Heart right ventricle (tissue), 16 donors: ENCODE data around the gene SLC15A3. TPM values are rescaled to one million over a fixed set of nuclear protein-coding genes. Genes with fewer than 3 reads are reported as not detected.

Experiments used
- ATAC-seq, 8 donors: fragments of 200-7000 bp; cut with Tn5 transposase; one replicate each; pipeline ENCODE4 v1.9.1; 2020; ENCODE audit warnings: mild to moderate bottlenecking in 8 of 8, moderate library complexity in 8 of 8, moderate number of reproducible peaks in 1 of 8
- DNase-seq, 2 donors: peaks; one replicate each; pipeline ENCODE4 v3.0.0-alpha.2; 2020
- H3K27ac ChIP-seq, 10 donors: fragments of 200-600 bp; sonication (generic) in 2 of 10; one replicate each; pipeline versions ENCODE4 v1.5.0 to v1.8.0; 2020 to 2022; ENCODE audit warnings: mild to moderate bottlenecking in 3 of 10
- H3K27me3 ChIP-seq, 7 donors: fragments of 200-600 bp; one replicate each; pipeline ENCODE4 v1.8.0; 2021 to 2022; ENCODE audit warnings: mild to moderate bottlenecking in 2 of 7
- H3K36me3 ChIP-seq, 9 donors: fragments of 200-600 bp; sonication (generic) in 1 of 9; one replicate each; pipeline versions ENCODE4 v1.5.0 to v1.8.0; 2020 to 2022; ENCODE audit warnings: mild to moderate bottlenecking in 2 of 9
- H3K4me1 ChIP-seq, 9 donors: fragments of 200-600 bp; sonication (generic) in 1 of 9; one replicate each; pipeline versions ENCODE4 v1.5.0 to v1.8.0; 2020 to 2022; ENCODE audit warnings: mild to moderate bottlenecking in 4 of 9
- H3K4me3 ChIP-seq, 10 donors: fragments of 200-600 bp; sonication (generic) in 2 of 10; one replicate each; pipeline versions ENCODE4 v1.5.0 to v1.8.0; 2020 to 2022; ENCODE audit warnings: mild to moderate bottlenecking in 7 of 10, moderate library complexity in 2 of 10
- H3K9me3 ChIP-seq, 11 donors: fragments of 200-600 bp in 10 of 11; sonication (generic) in 2 of 11; one replicate each; pipeline versions ENCODE4 v1.5.0 to v1.8.0; 2013 to 2022; ENCODE audit warnings: mild to moderate bottlenecking in 2 of 11, control low read depth in 1 of 11, moderate library complexity in 1 of 11
- CTCF ChIP-seq, 9 donors: fragments of 200-600 bp; sonication (generic) in 2 of 9; IDR thresholded peaks; one replicate each; pipeline versions ENCODE4 v1.5.0 to v1.8.0; 2021 to 2022; ENCODE audit warnings: antibody characterized with exemption in 9 of 9, mild to moderate bottlenecking in 5 of 9, moderate library complexity in 1 of 9
- WGBS, 2 donors: extraction: QIAGEN DNeasy Blood & Tissue Kit; methylation state at CpG; one replicate each; pipeline ENCODE4 v1.1.7; 2013; ENCODE audit warnings: inconsistent platforms in 1 of 2; 5-methylcytosine and 5-hydroxymethylcytosine counted together
- intact Hi-C, 10 donors: fragments of 100-400 bp; cut with DNase I; formaldehyde crosslinking; loops; one replicate each; pipeline versions ENCODE4 v1.11.1 to v1.14.2; 2022
- polyA plus RNA-seq, 2 donors: library from polyadenylated mRNA; stranded (reverse); fragments of 200-250 nt; gene quantifications; one replicate each; pipeline ENCODE4 v1.2.3, GENCODE V29; 2013
- total RNA-seq, 10 donors: library from RNA; stranded (reverse); fragmentation: NEBNext Ultra II Directional in 3 of 10; extraction: Animal tissue kit (Norgen Biotek cat#: 25700) in 3 of 10; gene quantifications; one replicate each; pipeline versions ENCODE4 v1.2.1 to v1.2.4, GENCODE V29; 2021 to 2023
- donor health status: Arrhythmogenic right ventricular cardiomyopathy.
- donor health status: ischemic (EF 13 %, LVEDD 7.1; RV severe dilation, severe dysfunction).
- donor health status: healthy with polysubstance abuse.
- donor health status: DM: no; HTN: yes; CAD: no.
- donor health status: DM: no; HTN: no; CAD: no.
- donor health status: ischemic (EF 25% LVEDD 6.9; RV normal size, moderate dysfunction).
- donor health status: ischemic (EF 25% LVEDD 5.7; RV mildly dilated, moderate dysfunction).
- donor health status: healthy.
- donor health status: DM: yes; HTN: yes; CAD: no.
- donor health status: Ischemic cardiomyopathy.
- donor health status: ischemic (EF 35%, LVEDD 5.7; RV mildly dilated, moderate dysfunction).
- donor health status: nonischemic (EF 11% LVEDD 7.7; RV severe dilation, severe dysfunction).
- donor health status: DM: yes; HTN: yes; CAD: no.
- donor health status: PGD.
- donor health status: ischemic (EF 29% LVEDD 5.4; RV normal size, mild dysfunction).
- donor health status: nonischemic (EF 23%, LVEDD 6.1; RV moderate dilation, normal function).

Gene SLC15A3
- total and polyA plus RNA-seq, 12 donors, result 9.5 to 52.4 (median 19.5) TPM

GRCh38 chr11:60968223-60968622 lies 16.2 kb upstream of the SLC15A3 start:
- ATAC-seq, result no peak
- Histone ChIP-seq H3K4me3 (no peak overlapping the region), H3K27ac (no peak overlapping the region), H3K9me3 (peaks cover 0 to 8% (median 0%) of the 10 kb centered on the region in 11 donors), H3K36me3 (no peaks in the 10 kb centered on the region), H3K4me1 (peaks cover 0 to 5% (median 0%) of the 10 kb centered on the region in 9 donors), H3K27me3 (peaks cover 0 to 9% (median 0%) of the 10 kb centered on the region in 7 donors)
- TF ChIP-seq CTCF (IDR thresholded peaks at IDR 0.05), result no peak
- intact Hi-C loops, result no loop called here
- WGBS, 2 donors, result 48 to 90% methylated on average over 1 of the region's 1 CpG
- no peak for DNase-seq

- H3K9me3 ChIP-seq, result peaks cover 0 to 8% (median 0%) of the 10 kb centered on the region in 11 donors
- H3K4me3 ChIP-seq, result no peak overlapping the region
- peaks cover 0 to 5% (median 0%) of the 10 kb centered on the region in 9 donors for H3K4me1 ChIP-seq
- no peak for TF ChIP-seq CTCF (IDR thresholded peaks at IDR 0.05)
- H3K27ac ChIP-seq, result no peak overlapping the region
- H3K36me3 ChIP-seq, result no peaks in the 10 kb centered on the region
- H3K27me3 ChIP-seq, result peaks cover 0 to 9% (median 0%) of the 10 kb centered on the region in 7 donors
- ATAC-seq, result peak in 2 of 8 donors; percentile 33 to 39
- intact Hi-C loops, result no loop called here
- no peak for DNase-seq
- WGBS, 2 donors, result 84 to 88% methylated on average over 4 of the region's 4 CpGs
These were observed 14.9 kb upstream of the SLC15A3 start for GRCh38 chr11:60966890-60967289.

- Histone ChIP-seq H3K27me3 (peaks cover 0 to 9% (median 0%) of the 10 kb centered on the region in 7 donors), H3K9me3 (peaks cover 0 to 8% (median 0%) of the 10 kb centered on the region in 11 donors), H3K27ac (no peak overlapping the region), H3K4me3 (no peak overlapping the region), H3K36me3 (no peaks in the 10 kb centered on the region), H3K4me1 (peaks cover 0 to 3% (median 0%) of the 10 kb centered on the region in 9 donors)
- WGBS, 2 donors, result 88% methylated on average over 6 of the region's 6 CpGs
- ATAC-seq (no peak), DNase-seq (no peak)
- TF ChIP-seq CTCF (IDR thresholded peaks at IDR 0.05), result no peak
- intact Hi-C loops, result no loop called here
These were observed 12.8 kb upstream of the SLC15A3 start for GRCh38 chr11:60964801-60965200.

GRCh38 chr11:60960405-60960804 lies 8.4 kb upstream of the SLC15A3 start:
- H3K4me3 ChIP-seq, result no peak overlapping the region
- intact Hi-C loops, result no loop called here
- DNase-seq, result no peak
- ATAC-seq, result no peak
- 78 to 79% methylated on average over 7 of the region's 7 CpGs for WGBS, 2 donors
- peaks cover 0 to 13% (median 0%) of the 10 kb centered on the region in 9 donors for H3K4me1 ChIP-seq
- H3K27ac ChIP-seq, result no peak overlapping the region
- TF ChIP-seq CTCF (IDR thresholded peaks at IDR 0.05), result no peak
- H3K36me3 ChIP-seq, result no peaks in the 10 kb centered on the region
- no peaks in the 10 kb centered on the region for H3K9me3 ChIP-seq
- H3K27me3 ChIP-seq, result peaks cover 0 to 13% (median 0%) of the 10 kb centered on the region in 7 donors
